GM23338 (cell line): Measurements from ENCODE around the gene NUBP1. TPM values are rescaled to one million over a fixed set of nuclear protein-coding genes. Genes with fewer than 3 reads are reported as not detected.

Experiments
- ATAC-seq: fragments of 200-7000 bp; cut with Tn5 transposase; 3 replicates; pipeline ENCODE4 v1.9.1; 2020
- DNase-seq: peaks from one replicate; pipeline ENCODE4 v3.0.0-alpha.2; 2015; ENCODE audit warnings: low spot score
- H2AFZ ChIP-seq: fragments of 200-600 bp; sonication (generic); 2 replicates; pipeline ENCODE4 v1.8.0; 2016; ENCODE audit warnings: antibody characterized with exemption, mild to moderate bottlenecking, moderate library complexity
- H3F3A ChIP-seq: fragments of 200-600 bp; sonication (generic); replicated peaks from 2 replicates; pipeline ENCODE4 v1.8.0; 2017; ENCODE audit warnings: antibody characterized with exemption, mixed run types, low read depth
- H3K27ac ChIP-seq: fragments of 200-600 bp; sonication (generic); 2 replicates; pipeline ENCODE4 v1.6.1; 2016; ENCODE audit warnings: low read depth
- H3K27me3 ChIP-seq: fragments of 200-600 bp; sonication (generic); 2 replicates; pipeline ENCODE4 v1.8.0; 2016; ENCODE audit warnings: mild to moderate bottlenecking, mixed run types, moderate library complexity; ENCODE audit not compliant: insufficient read depth
- H3K36me3 ChIP-seq: fragments of 200-600 bp; sonication (generic); 2 replicates; pipeline ENCODE4 v1.8.0; 2016; ENCODE audit warnings: mild to moderate bottlenecking; ENCODE audit not compliant: insufficient read depth
- H3K4me1 ChIP-seq: fragments of 200-600 bp; sonication (generic); 2 replicates; pipeline ENCODE4 v1.8.0; 2016; ENCODE audit warnings: mild to moderate bottlenecking, moderate library complexity; ENCODE audit not compliant: insufficient read depth
- H3K4me2 ChIP-seq: fragments of 200-600 bp; sonication (generic); 2 replicates; pipeline ENCODE4 v1.7.1; 2017; ENCODE audit warnings: mixed run types
- H3K4me3 ChIP-seq: fragments of 200-600 bp; sonication (generic); 2 replicates; pipeline ENCODE4 v1.6.1; 2016; ENCODE audit warnings: mixed run types
- H3K79me2 ChIP-seq: fragments of 200-600 bp; sonication (generic); replicated peaks from 2 replicates; pipeline ENCODE4 v1.8.0; 2017; ENCODE audit warnings: mild to moderate bottlenecking; ENCODE audit not compliant: insufficient read depth
- H3K9me2 ChIP-seq: fragments of 200-600 bp; sonication (generic); 2 replicates; pipeline ENCODE4 v1.8.0; 2017; ENCODE audit not compliant: insufficient read depth
- H4K20me1 ChIP-seq: fragments of 200-600 bp; sonication (generic); replicated peaks from 2 replicates; pipeline ENCODE4 v1.8.0; 2017; ENCODE audit warnings: mild to moderate bottlenecking; ENCODE audit not compliant: insufficient read depth
- H3K27ac Mint-ChIP-seq: 2 replicates; pipeline ENCODE4 v1.8.0; 2020; ENCODE audit warnings: inconsistent platforms, mild to moderate bottlenecking, moderate library complexity, mixed read lengths
- H3K27me3 Mint-ChIP-seq: 3 replicates; pipeline ENCODE4 v1.8.0; 2022; ENCODE audit warnings: low read depth, mild to moderate bottlenecking, moderate library complexity, mixed read lengths, inconsistent platforms; ENCODE audit not compliant: insufficient read depth, poor library complexity
- H3K36me3 Mint-ChIP-seq: 3 replicates; pipeline ENCODE4 v1.8.0; 2021; ENCODE audit warnings: low read depth, mild to moderate bottlenecking, inconsistent platforms, moderate library complexity, mixed read lengths
- H3K4me1 Mint-ChIP-seq: 3 replicates; pipeline ENCODE4 v1.8.0; 2020; ENCODE audit warnings: mild to moderate bottlenecking, inconsistent platforms, mixed read lengths
- H3K4me3 Mint-ChIP-seq: 3 replicates; pipeline ENCODE4 v1.8.0; 2021; ENCODE audit warnings: moderate library complexity, mild to moderate bottlenecking, inconsistent platforms, mixed read lengths
- H3K9me3 Mint-ChIP-seq: 3 replicates; pipeline ENCODE4 v1.8.0; 2020; ENCODE audit warnings: moderate library complexity, mild to moderate bottlenecking, inconsistent platforms, mixed read lengths
- CREB1 ChIP-seq: fragments of 250-450 bp; sonication (Bioruptor Pico); IDR thresholded peaks from 2 replicates; pipeline ENCODE4 v1.5.0; 2020; ENCODE audit warnings: low read depth, mild to moderate bottlenecking, moderate library complexity
- CTCF ChIP-seq, 2 experiments: fragments of 200-600 bp in 1 of 2; sonication (generic) in 1 of 2; conservative IDR thresholded peaks; 2 replicates each; pipeline versions ENCODE4 v1.5.1 to v1.6.1; 2016 to 2017; ENCODE audit warnings: antibody characterized with exemption in 2 of 2, low read depth in 2 of 2, mild to moderate bottlenecking in 2 of 2, moderate library complexity in 1 of 2
- ETS1 ChIP-seq: IDR thresholded peaks from 2 replicates; pipeline ENCODE4 v1.6.1; 2016; ENCODE audit warnings: antibody characterized with exemption
- EZH2 ChIP-seq: fragments of 200-600 bp; sonication (generic); IDR thresholded peaks from one replicate; pipeline ENCODE4 v1.8.0; 2017; ENCODE audit warnings: antibody characterized with exemption, mild to moderate bottlenecking, low read depth; ENCODE audit not compliant: unreplicated experiment
- EZH2phosphoT487 ChIP-seq: fragments of 200-600 bp; sonication (generic); IDR thresholded peaks from one replicate; pipeline ENCODE4 v1.8.1; 2018; ENCODE audit warnings: antibody characterized with exemption; ENCODE audit not compliant: unreplicated experiment
- JUNB ChIP-seq: IDR thresholded peaks from one replicate; pipeline ENCODE4 v1.6.1; 2016; ENCODE audit warnings: antibody characterized with exemption; ENCODE audit not compliant: unreplicated experiment
- NANOG ChIP-seq: IDR thresholded peaks from 2 replicates; pipeline ENCODE4 v1.6.1; 2016; ENCODE audit warnings: antibody characterized with exemption, borderline replicate concordance
- POLR2AphosphoS5 ChIP-seq: IDR thresholded peaks from 2 replicates; pipeline ENCODE4 v1.6.1; 2016; ENCODE audit warnings: antibody characterized with exemption, low read depth
- REST ChIP-seq: IDR thresholded peaks from one replicate; pipeline ENCODE4 v1.6.1; 2018; ENCODE audit warnings: antibody characterized with exemption; ENCODE audit not compliant: unreplicated experiment
- STAT1 ChIP-seq: IDR thresholded peaks from one replicate; pipeline ENCODE4 v1.6.1; 2016; ENCODE audit warnings: antibody characterized with exemption; ENCODE audit not compliant: unreplicated experiment
- ZNF114 ChIP-seq: fragments of 250-450 bp; sonication (Bioruptor Pico); IDR thresholded peaks from 2 replicates; pipeline ENCODE4 v1.5.0; 2020; ENCODE audit warnings: mild to moderate bottlenecking, moderate library complexity
- ZNF331 ChIP-seq: fragments of 250-450 bp; sonication (Bioruptor Pico); IDR thresholded peaks from 2 replicates; pipeline ENCODE4 v1.5.0; 2020; ENCODE audit warnings: low read depth, mild to moderate bottlenecking, moderate library complexity
- ZNF462 ChIP-seq: fragments of 250-450 bp; sonication (Bioruptor Pico); IDR thresholded peaks from 2 replicates; pipeline ENCODE4 v1.5.0; 2020; ENCODE audit warnings: mild to moderate bottlenecking, moderate library complexity
- polyA plus RNA-seq: library from polyadenylated mRNA; unstranded; fragments of >200 nt; fragmentation: Nextera tagmentation; extraction: Ambion mirVana; gene quantifications from 2 replicates; pipeline ENCODE4 v1.2.1, GENCODE V29; 2016
- total RNA-seq: library from RNA; depleted of rRNA; stranded (reverse); fragments of >200 nt; shearing (Covaris generic); gene quantifications from 2 replicates; pipeline ENCODE4 v1.2.3, GENCODE V29; 2014

The NUBP1 gene
- total and polyA plus RNA-seq, 2 experiments from 2014 or later, result 22.8 to 41.2 TPM

- Histone ChIP-seq H2AFZ (peak overlapping the region; percentile 49), H3K4me3 (peak overlapping the region; percentile 58), H3K4me1 (no peaks in the 10 kb centered on the region), H4K20me1 (no peaks in the 10 kb centered on the region; the same call in 1 of the 2 replicates), H3K27me3 (no peaks in the 10 kb centered on the region), H3F3A (no peaks in the 10 kb centered on the region), H3K36me3 (no peaks in the 10 kb centered on the region), H3K27ac (no peak overlapping the region; the same call in 1 of the 2 replicates), H3K79me2 (no peaks in the 10 kb centered on the region), H3K9me2 (no peaks in the 10 kb centered on the region), H3K4me2 (peak overlapping the region; percentile 83)
- H3K4me3 Mint-ChIP-seq, result peak overlapping the region; percentile 95
- H3K36me3 Mint-ChIP-seq, result peaks cover 4% of the 10 kb centered on the region; the same call in 1 of the 3 replicates
- peaks cover 12% of the 10 kb centered on the region; the same call in 2 of the 3 replicates for H3K4me1 Mint-ChIP-seq
- DNase-seq (no peak), ATAC-seq (peak; percentile 15)
- TF ChIP-seq CTCF (conservative IDR thresholded peaks at IDR 0.05; ENCODE audit: low read depth in 2 of 2) (no peak), REST (no peak), EZH2phosphoT487 (no peak), ZNF114 (CRISPR knock-in tag) (no peak), EZH2 (no peak), JUNB (no peak), POLR2AphosphoS5 (no peak), CREB1 (CRISPR knock-in tag) (no peak), ETS1 (no peak), ZNF462 (CRISPR knock-in tag) (no peak), NANOG (no peak), STAT1 (no peak), ZNF331 (CRISPR knock-in tag) (no peak)
- no peaks in the 10 kb centered on the region for H3K9me3 Mint-ChIP-seq
- peak overlapping the region; percentile 67; the same call in 1 of the 2 replicates for H3K27ac Mint-ChIP-seq
- H3K27me3 Mint-ChIP-seq, result peaks cover 3% of the 10 kb centered on the region
These were observed 858 bp downstream of the NUBP1 start for GRCh38 chr16:10744370-10745030.
